Keratinocyte (primary cell): ENCODE data around the gene NEU4.

ENCODE experiments used
- CTCF ChIP-seq, 3 experiments: IDR thresholded peaks in 1 of 3; conservative IDR thresholded peaks in 1 of 3; optimal IDR thresholded peaks in 1 of 3; 2 replicates in 2 of 3; 3 replicates in 1 of 3; pipeline versions ENCODE3 to v1.5.1; 2011; ENCODE audit warnings: low read length in 3 of 3, mild to moderate bottlenecking in 3 of 3, moderate library complexity in 2 of 3, control low read depth in 1 of 3, inconsistent platforms in 1 of 3; ENCODE audit not compliant: insufficient read depth in 2 of 3; ENCODE audit errors: extremely low read depth in 1 of 3
- EZH2 ChIP-seq: IDR thresholded peaks from one replicate; pipeline ENCODE4 v1.6.1; 2012; ENCODE audit warnings: inconsistent platforms, mild to moderate bottlenecking, low read length, moderate library complexity

GRCh38 chr2:241861264-241861663 is 52.3 kb downstream of the NEU4 start:
- TF ChIP-seq CTCF (optimal IDR thresholded peaks at IDR 0.05 in 1 of 3, IDR thresholded peaks at IDR 0.05 in 1 of 3, conservative IDR thresholded peaks at IDR 0.05 in 1 of 3; ENCODE audit: extremely low read depth in 1 of 3, insufficient read depth in 2 of 3, low read length in 3 of 3): no peak
- TF ChIP-seq EZH2: no peak
